ENCODE data around the gene FGF22. TPM values are rescaled to one million over a fixed set of nuclear protein-coding genes. Genes with fewer than 3 reads are reported as not detected.
"Not testable (repeated sequence)": the region's sequence is repeated elsewhere in the genome, so short reads cannot be mapped to it uniquely, and the experiment has no call there.

The FGF22 gene
- total and polyA plus RNA-seq, 2 donors (not counting 1 experiment from before 2014, with no cell fraction given) = 0.34 to 2.9 TPM

- Histone ChIP-seq H3K36me3 (replicated peaks in 1 of 2; ENCODE audit: control extremely low read depth in 1 of 2, control insufficient read depth in 1 of 2, extremely low read depth in 1 of 2, insufficient read depth in 2 of 2, low read length in 1 of 2) (peaks cover 0 to 34% of the 10 kb centered on the region in 2 experiments), H3K9me3 (ENCODE audit: control extremely low read depth in 1 of 3, control insufficient read depth in 2 of 3, insufficient read depth in 1 of 3, low read length in 2 of 3) (no peaks in the 10 kb centered on the region), H3K4me1 (ENCODE audit: control insufficient read depth in 2 of 2, insufficient read depth in 2 of 2, low read length in 2 of 2) (peaks cover 8 to 14% of the 10 kb centered on the region in 2 donors), H3K9ac (ENCODE audit: low read length) (no peak overlapping the region), H3K4me3 (ENCODE audit: control extremely low read depth in 1 of 5, extremely low read depth in 1 of 5, insufficient read depth in 1 of 5, low read depth in 2 of 5, low read length in 4 of 5) (no peak overlapping the region), H3K4me2 (replicated peaks; ENCODE audit: low read depth, low read length, poor library complexity, severe bottlenecking) (no peak overlapping the region), H3K27ac (ENCODE audit: low read length in 2 of 2) (no peak overlapping the region), H3K79me2 (ENCODE audit: control insufficient read depth, insufficient read depth, low read length) (peaks cover 51% of the 10 kb centered on the region), H2AFZ (ENCODE audit: insufficient read depth, low read depth, low read length, poor library complexity, severe bottlenecking) (no peak overlapping the region), H4K20me1 (ENCODE audit: control insufficient read depth, insufficient read depth, low read length, poor library complexity, severe bottlenecking) (peaks cover 47% of the 10 kb centered on the region), H3K27me3 (replicated peaks in 1 of 4; ENCODE audit: control extremely low read depth in 1 of 4, control insufficient read depth in 3 of 4, insufficient read depth in 4 of 4, low read length in 3 of 4) (no peaks in the 10 kb centered on the region)
- Mint-ChIP-seq H3K4me1 (peaks cover 18% of the 10 kb centered on the region), H3K9me3 (ENCODE audit: insufficient read depth) (no peaks in the 10 kb centered on the region), H3K4me3 (no peak overlapping the region), H3K27me3 (no peaks in the 10 kb centered on the region), H3K27ac (no peak overlapping the region)
- DNase-seq (no peak), ATAC-seq (ENCODE audit: low read depth) (no peak)
- WGBS (ENCODE audit: insufficient coverage) = 93% methylated on average over 15 of the region's 19 CpGs
- intact Hi-C loops (cut with micrococcal nuclease) = no loop called here
- POLR2A ChIA-PET = interaction anchor here (0.7 kb wide), 1 partner anchor 40 kb away, joined by 6 read pairs; no protein-coding TSS in a partner anchor
- no peak for TF ChIP-seq EZH2 (IDR thresholded peaks at IDR 0.05; ENCODE audit: borderline replicate concordance, insufficient read depth, low read depth, low read length, poor library complexity, severe bottlenecking)
- TF ChIP-seq CTCF (IDR thresholded peaks at IDR 0.05) = no peak
- CTCF ChIA-PET = interaction anchor here (0.7 to 2.4 kb wide), 3 partner anchors 40 to 95 kb away, joined by 3 to 5 read pairs (median 3); no protein-coding TSS in a partner anchor
Measured at GRCh38 chr19:628168-628567, 11.5 kb upstream of the FGF22 start.

GRCh38 chr19:629515-629914, 10.2 kb upstream of the FGF22 start:
- Histone ChIP-seq H4K20me1 (ENCODE audit: control insufficient read depth, insufficient read depth, low read length, poor library complexity, severe bottlenecking) (peaks cover 49% of the 10 kb centered on the region), H3K79me2 (ENCODE audit: control insufficient read depth, insufficient read depth, low read length) (peaks cover 59% of the 10 kb centered on the region), H3K36me3 (replicated peaks in 1 of 2; ENCODE audit: control extremely low read depth in 1 of 2, control insufficient read depth in 1 of 2, extremely low read depth in 1 of 2, insufficient read depth in 2 of 2, low read length in 1 of 2) (peaks cover 0 to 27% of the 10 kb centered on the region in 2 experiments), H3K4me1 (ENCODE audit: control insufficient read depth in 2 of 2, insufficient read depth in 2 of 2, low read length in 2 of 2) (peaks cover 14 to 24% of the 10 kb centered on the region in 2 donors)
- DNase-seq; ATAC-seq (ENCODE audit: low read depth); H3K27me3 Mint-ChIP-seq; H3K9ac ChIP-seq (ENCODE audit: low read length); H3K4me2 ChIP-seq (replicated peaks; ENCODE audit: low read depth, low read length, poor library complexity, severe bottlenecking); CTCF ChIA-PET; H3K4me3 ChIP-seq (ENCODE audit: control extremely low read depth in 1 of 5, extremely low read depth in 1 of 5, insufficient read depth in 1 of 5, low read depth in 2 of 5, low read length in 4 of 5); H3K27me3 ChIP-seq (replicated peaks in 1 of 4; ENCODE audit: control extremely low read depth in 1 of 4, control insufficient read depth in 3 of 4, insufficient read depth in 4 of 4, low read length in 3 of 4); H2AFZ ChIP-seq (ENCODE audit: insufficient read depth, low read depth, low read length, poor library complexity, severe bottlenecking); H3K4me3 Mint-ChIP-seq; H3K27ac ChIP-seq (ENCODE audit: low read length in 2 of 2); H3K9me3 Mint-ChIP-seq (ENCODE audit: insufficient read depth); H3K9me3 ChIP-seq (ENCODE audit: control extremely low read depth in 1 of 3, control insufficient read depth in 2 of 3, insufficient read depth in 1 of 3, low read length in 2 of 3); intact Hi-C loops (cut with micrococcal nuclease); H3K27ac Mint-ChIP-seq: not testable (repeated sequence)
- WGBS (ENCODE audit: insufficient coverage) = 96% methylated on average over 23 of the region's 25 CpGs
- peaks cover 23% of the 10 kb centered on the region for H3K4me1 Mint-ChIP-seq
- POLR2A ChIA-PET = interaction anchor here (0.6 kb wide), 1 partner anchor 209 kb away, joined by 6 read pairs; no protein-coding TSS in a partner anchor

Data from B cell (primary cell).